ENCODE results near the gene MAP1S.
A peak's percentile ranks its signal among the peaks of the same experiment; 100 is the strongest.

Gene MAP1S

GRCh38 chr19:17688853-17689595, 30.3 kb upstream of the MAP1S start:
- TF ChIP-seq CTCF (IDR thresholded peaks at IDR 0.05; ENCODE audit: insufficient read depth, low read depth, low read length, missing control alignments) = no peak
- no peak overlapping the region for H3K4me3 ChIP-seq (ENCODE audit: low read depth, low read length)
- no peak for DNase-seq (ENCODE audit: low read depth)

GRCh38 chr19:17692566-17692965, 26.7 kb upstream of the MAP1S start:
- no peak for TF ChIP-seq CTCF (IDR thresholded peaks at IDR 0.05; ENCODE audit: insufficient read depth, low read depth, low read length, missing control alignments)
- DNase-seq (ENCODE audit: low read depth) = no peak
- H3K4me3 ChIP-seq (ENCODE audit: low read depth, low read length) = no peak overlapping the region

GRCh38 chr19:17695198-17695597, 24.1 kb upstream of the MAP1S start:
- H3K4me3 ChIP-seq (ENCODE audit: low read depth, low read length) = no peak overlapping the region
- no peak for DNase-seq (ENCODE audit: low read depth)
- TF ChIP-seq CTCF (IDR thresholded peaks at IDR 0.05; ENCODE audit: insufficient read depth, low read depth, low read length, missing control alignments) = no peak

GRCh38 chr19:17703824-17704463, 15.3 kb upstream of the MAP1S start:
- peak; percentile 65 for DNase-seq (ENCODE audit: low read depth)
- H3K4me3 ChIP-seq (ENCODE audit: low read depth, low read length) = no peak overlapping the region
- TF ChIP-seq CTCF (IDR thresholded peaks at IDR 0.05; ENCODE audit: insufficient read depth, low read depth, low read length, missing control alignments) = peak; percentile 81

GRCh38 chr19:17706750-17707181, 12.5 kb upstream of the MAP1S start:
- no peak overlapping the region for H3K4me3 ChIP-seq (ENCODE audit: low read depth, low read length)
- no peak for DNase-seq (ENCODE audit: low read depth)
- no peak for TF ChIP-seq CTCF (IDR thresholded peaks at IDR 0.05; ENCODE audit: insufficient read depth, low read depth, low read length, missing control alignments)

GRCh38 chr19:17711851-17712250, 7.4 kb upstream of the MAP1S start:
- TF ChIP-seq CTCF (IDR thresholded peaks at IDR 0.05; ENCODE audit: insufficient read depth, low read depth, low read length, missing control alignments) = no peak
- DNase-seq (ENCODE audit: low read depth) = no peak
- H3K4me3 ChIP-seq (ENCODE audit: low read depth, low read length) = no peak overlapping the region
